Cardiac muscle cell (in vitro differentiated cells and primary cell): Measurements from ENCODE around the gene SENP7. TPM values are rescaled to one million over a fixed set of nuclear protein-coding genes. Genes with fewer than 3 reads are reported as not detected.
"Not testable (repeated sequence)": the region's sequence is repeated elsewhere in the genome, so short reads cannot be mapped to it uniquely, and the experiment has no call there.

ENCODE experiments used
- DNase-seq, 2 donors: peaks; one replicate each; pipeline versions ENCODE4 v3.0.0 to v3.0.0-alpha.2; 2010 to 2017; ENCODE audit warnings: low read depth in 1 of 2, low spot score in 1 of 2
- H3K27ac ChIP-seq: fragments of 200-600 bp; sonication (generic); 2 replicates; pipeline ENCODE4 v1.5.1; 2016
- H3K27me3 ChIP-seq: fragments of 200-600 bp; sonication (generic); 2 replicates; pipeline ENCODE4 v1.6.0; 2016; ENCODE audit warnings: control low read depth
- H3K36me3 ChIP-seq: fragments of 200-600 bp; sonication (generic); 2 replicates; pipeline ENCODE4 v1.5.1; 2016; ENCODE audit warnings: control low read depth
- H3K4me1 ChIP-seq: fragments of 200-600 bp; sonication (generic); 2 replicates; pipeline ENCODE4 v1.8.1; 2017; ENCODE audit warnings: low read depth, mild to moderate bottlenecking, mixed run types
- H3K4me3 ChIP-seq: fragments of 200-600 bp; sonication (generic); 2 replicates; pipeline ENCODE4 v1.5.1; 2016; ENCODE audit warnings: mild to moderate bottlenecking
- H3K9me3 ChIP-seq: fragments of 200-600 bp; sonication (generic); 2 replicates; pipeline ENCODE4 v1.5.1; 2017; ENCODE audit warnings: low read depth, mild to moderate bottlenecking, control low read depth
- polyA plus RNA-seq: library from polyadenylated mRNA; unstranded; fragments of >200 nt; fragmentation: Nextera tagmentation; extraction: Ambion mirVana; gene quantifications from 2 replicates; pipeline ENCODE4 v1.2.1, GENCODE V29; 2016
- total RNA-seq: library from RNA; depleted of rRNA; stranded (reverse); fragments of >200 nt; gene quantifications from 2 replicates; pipeline ENCODE4 v1.2.3, GENCODE V29; 2016
- TF ChIP-seq, protein P1 (sequence below): IDR thresholded peaks from 2 replicates; pipeline ENCODE4 v1.5.1; 2012; ENCODE audit warnings: low read depth, mild to moderate bottlenecking, low read length

Gene SENP7
- total and polyA plus RNA-seq, 2 experiments from 2014 or later: 8.2 to 18.9 TPM

DNA sequence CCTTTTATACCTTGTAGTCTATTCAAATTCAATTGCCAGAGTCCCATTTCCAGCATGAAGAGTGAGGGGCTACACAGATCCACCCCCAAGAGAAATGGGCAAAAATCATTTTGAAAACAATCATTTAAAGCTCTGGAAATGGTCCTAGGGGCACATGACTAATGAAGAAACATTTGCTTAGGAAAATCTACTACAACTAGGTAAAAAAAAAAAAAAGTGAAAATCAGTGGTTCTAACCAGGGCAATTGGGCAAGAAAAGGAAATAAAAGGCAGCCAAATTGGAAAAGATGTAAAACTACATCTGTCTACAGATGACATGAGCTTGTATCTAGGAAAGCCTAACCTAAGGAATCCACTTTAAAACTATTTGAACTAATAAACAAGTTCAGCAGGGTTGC is 202.0 kb downstream of the SENP7 start:
- Histone ChIP-seq H3K27ac (no peak overlapping the region), H3K36me3 (no peaks in the 10 kb centered on the region), H3K9me3 (no peaks in the 10 kb centered on the region), H3K4me3 (no peak overlapping the region), H3K27me3 (no peaks in the 10 kb centered on the region), H3K4me1 (no peaks in the 10 kb centered on the region)
- no peak for DNase-seq
- TF ChIP-seq, protein P1, sequence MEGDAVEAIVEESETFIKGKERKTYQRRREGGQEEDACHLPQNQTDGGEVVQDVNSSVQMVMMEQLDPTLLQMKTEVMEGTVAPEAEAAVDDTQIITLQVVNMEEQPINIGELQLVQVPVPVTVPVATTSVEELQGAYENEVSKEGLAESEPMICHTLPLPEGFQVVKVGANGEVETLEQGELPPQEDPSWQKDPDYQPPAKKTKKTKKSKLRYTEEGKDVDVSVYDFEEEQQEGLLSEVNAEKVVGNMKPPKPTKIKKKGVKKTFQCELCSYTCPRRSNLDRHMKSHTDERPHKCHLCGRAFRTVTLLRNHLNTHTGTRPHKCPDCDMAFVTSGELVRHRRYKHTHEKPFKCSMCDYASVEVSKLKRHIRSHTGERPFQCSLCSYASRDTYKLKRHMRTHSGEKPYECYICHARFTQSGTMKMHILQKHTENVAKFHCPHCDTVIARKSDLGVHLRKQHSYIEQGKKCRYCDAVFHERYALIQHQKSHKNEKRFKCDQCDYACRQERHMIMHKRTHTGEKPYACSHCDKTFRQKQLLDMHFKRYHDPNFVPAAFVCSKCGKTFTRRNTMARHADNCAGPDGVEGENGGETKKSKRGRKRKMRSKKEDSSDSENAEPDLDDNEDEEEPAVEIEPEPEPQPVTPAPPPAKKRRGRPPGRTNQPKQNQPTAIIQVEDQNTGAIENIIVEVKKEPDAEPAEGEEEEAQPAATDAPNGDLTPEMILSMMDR: no peak

DNA sequence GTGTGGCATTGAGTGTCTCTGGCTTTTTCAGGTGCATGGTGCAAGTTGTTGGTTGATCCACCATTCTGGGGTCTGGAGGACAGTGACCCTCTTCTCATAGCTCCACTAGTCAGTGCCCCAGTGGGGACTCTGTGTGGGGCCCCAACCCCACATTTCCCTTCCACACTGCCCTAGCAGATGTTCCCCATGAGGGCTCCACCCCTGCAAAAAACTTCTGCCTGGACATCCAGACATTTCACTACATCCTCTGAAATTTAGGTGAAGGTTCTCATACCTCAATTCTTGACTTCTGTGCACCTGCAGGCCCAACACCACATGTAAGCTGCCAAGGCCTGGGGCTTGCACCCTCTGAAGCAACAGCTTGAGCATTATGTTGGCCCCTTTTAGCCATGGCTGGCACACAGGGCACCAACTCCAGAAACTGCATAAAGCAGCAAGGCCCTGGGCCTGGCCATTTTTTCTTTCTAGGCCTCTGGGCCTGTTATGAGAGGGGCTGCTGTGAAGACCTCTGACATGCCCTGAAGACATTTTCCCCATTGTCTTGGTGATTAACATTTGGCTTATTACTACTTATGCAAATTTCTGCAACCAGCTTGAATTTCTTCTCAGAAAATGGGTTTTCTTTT is 204.8 kb downstream of the SENP7 start:
- H3K36me3 ChIP-seq, H3K27ac ChIP-seq, DNase-seq, H3K27me3 ChIP-seq, H3K4me1 ChIP-seq, H3K4me3 ChIP-seq, H3K9me3 ChIP-seq: not testable (repeated sequence)

DNA sequence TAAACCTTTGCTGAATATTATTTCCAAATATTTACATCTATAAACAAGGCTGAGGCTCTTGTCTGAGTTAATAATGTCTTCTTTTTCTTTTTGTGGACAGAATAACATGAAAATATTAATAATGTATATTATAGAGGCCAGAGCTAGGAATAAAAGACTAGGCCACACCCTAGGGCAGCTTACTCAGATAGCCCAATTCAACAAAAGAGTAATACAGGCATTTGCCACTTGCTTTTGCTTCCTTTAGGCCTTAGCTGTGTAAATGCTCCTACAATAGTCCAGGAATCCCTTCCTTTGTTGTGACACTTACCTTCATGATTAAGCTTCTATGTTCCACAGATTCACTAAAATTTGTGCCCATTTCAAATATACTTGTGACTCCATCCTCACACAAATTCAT is 209.2 kb downstream of the SENP7 start:
- H3K9me3 ChIP-seq: no peaks in the 10 kb centered on the region
- no peaks in the 10 kb centered on the region for H3K4me1 ChIP-seq
- H3K4me3 ChIP-seq: no peak overlapping the region
- no peaks in the 10 kb centered on the region for H3K27me3 ChIP-seq
- H3K36me3 ChIP-seq: no peaks in the 10 kb centered on the region
- TF ChIP-seq, protein P1: no peak
- no peak overlapping the region for H3K27ac ChIP-seq
- DNase-seq: no peak

DNA sequence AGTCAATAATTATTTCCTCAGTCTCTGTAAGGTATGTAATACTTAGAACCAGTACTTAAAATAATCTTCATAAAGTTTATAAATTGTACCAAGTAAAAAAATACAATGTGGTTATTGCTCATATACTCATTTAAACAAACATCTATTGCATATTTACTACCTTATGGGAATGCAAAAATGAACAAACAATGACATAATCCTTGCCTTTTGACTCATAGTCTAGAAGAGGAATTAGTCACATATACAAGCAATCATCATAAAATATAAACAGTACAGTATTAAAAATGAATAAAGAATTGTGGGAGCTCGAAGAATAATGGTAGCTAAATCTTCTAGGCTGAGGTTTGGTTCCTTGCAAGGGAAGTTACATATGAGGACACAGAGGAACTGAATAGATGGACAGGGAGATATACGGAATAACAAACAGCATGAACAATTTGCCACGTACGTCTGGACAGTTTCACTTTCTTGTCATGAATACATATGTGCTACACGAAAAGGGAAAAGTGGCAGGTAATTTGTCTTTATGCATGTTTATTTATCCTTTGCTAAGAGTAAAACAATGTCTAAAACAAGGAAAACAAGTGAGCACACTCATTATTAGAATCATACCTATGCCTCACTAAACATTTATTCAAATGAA is 209.8 kb downstream of the SENP7 start:
- TF ChIP-seq, protein P1: no peak
- Histone ChIP-seq H3K9me3 (no peaks in the 10 kb centered on the region), H3K4me3 (no peak overlapping the region), H3K27me3 (no peaks in the 10 kb centered on the region), H3K27ac (no peak overlapping the region), H3K4me1 (no peaks in the 10 kb centered on the region), H3K36me3 (no peaks in the 10 kb centered on the region)
- no peak for DNase-seq

DNA sequence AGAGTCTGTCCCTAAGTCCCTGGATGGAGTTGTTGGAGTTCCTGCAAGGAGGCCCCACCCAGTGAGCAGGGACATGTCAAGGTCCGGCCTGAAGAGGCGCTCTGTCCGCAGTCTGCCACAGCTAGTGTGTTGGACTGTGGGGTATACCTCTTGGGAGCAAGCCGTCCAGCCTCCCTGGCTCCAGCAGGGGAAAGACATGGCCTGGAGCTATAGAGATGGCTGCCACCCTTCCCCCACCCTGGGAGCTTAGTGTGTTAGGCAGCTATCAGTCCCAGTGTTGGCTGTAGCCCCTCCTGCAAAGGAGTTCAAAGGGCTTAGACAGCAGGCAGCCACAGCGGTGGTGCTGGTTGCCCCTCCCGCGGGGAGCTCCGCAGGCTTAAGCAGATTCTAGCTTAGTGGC is 212.9 kb downstream of the SENP7 start:
- Histone ChIP-seq H3K4me3 (no peak overlapping the region), H3K27ac (no peak overlapping the region), H3K27me3 (no peaks in the 10 kb centered on the region), H3K4me1 (no peaks in the 10 kb centered on the region), H3K36me3 (no peaks in the 10 kb centered on the region), H3K9me3 (no peaks in the 10 kb centered on the region)
- TF ChIP-seq, protein P1: no peak
- no peak for DNase-seq

DNA sequence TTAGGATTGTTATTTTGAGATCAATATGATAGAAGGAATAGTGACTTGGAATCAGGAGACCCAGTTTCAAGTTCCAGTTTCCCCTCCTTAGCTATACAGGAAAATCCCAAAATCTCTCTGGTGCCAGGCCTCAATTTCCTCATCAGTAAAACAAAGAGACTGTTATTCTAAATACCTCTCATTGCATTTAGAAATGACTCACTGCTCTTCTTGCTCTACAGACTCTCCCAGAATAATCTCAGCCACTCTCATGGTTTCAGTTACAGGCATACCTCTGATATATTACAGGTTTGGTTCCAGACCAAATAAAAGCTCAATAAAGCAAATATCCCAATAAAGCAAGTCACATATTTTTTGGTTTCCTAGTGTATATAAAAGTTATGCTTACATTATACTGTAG is 221.0 kb downstream of the SENP7 start:
- Histone ChIP-seq H3K27ac (no peak overlapping the region), H3K27me3 (peaks cover 4% of the 10 kb centered on the region), H3K4me3 (no peak overlapping the region), H3K9me3 (no peaks in the 10 kb centered on the region), H3K36me3 (no peaks in the 10 kb centered on the region), H3K4me1 (no peaks in the 10 kb centered on the region)
- TF ChIP-seq, protein P1: no peak
- DNase-seq: peak in 1 of 2 donors; percentile 33
